WTC11 (cell line): ENCODE results near the gene WRAP73. TPM values are rescaled to one million over a fixed set of nuclear protein-coding genes. Genes with fewer than 3 reads are reported as not detected.

Experiments used
- ATAC-seq: fragments of 200-7000 bp; cut with Tn5 transposase; 2 replicates; pipeline ENCODE4 v1.10.0; 2021; ENCODE audit warnings: mild to moderate bottlenecking, moderate library complexity
- CTCF ChIA-PET: fragments of 300-600 bp; sonication (Branson Sonifier 250); formaldehyde crosslinking; loops from one replicate; lab custom pipeline; 2021; ENCODE audit warnings: antibody characterized with exemption; lab: Charles Lee
- POLR2A ChIA-PET: fragments of 350-600 bp; sonication (Branson Sonifier 250); formaldehyde crosslinking; loops from one replicate; lab custom pipeline; 2021; ENCODE audit warnings: antibody characterized with exemption; lab: Charles Lee
- DNase-seq: peaks from one replicate; pipeline ENCODE4 v3.0.0; 2021; ENCODE audit warnings: low spot score
- H3K27ac Mint-ChIP-seq: 2 replicates; pipeline ENCODE4 v1.8.0; 2021; ENCODE audit warnings: mixed read lengths
- H3K27me3 Mint-ChIP-seq: 2 replicates; pipeline ENCODE4 v1.8.0; 2021; ENCODE audit warnings: low read depth, mild to moderate bottlenecking, moderate library complexity, mixed read lengths
- H3K36me3 Mint-ChIP-seq: 2 replicates; pipeline ENCODE4 v1.8.0; 2021; ENCODE audit warnings: mixed read lengths
- H3K4me1 Mint-ChIP-seq: 2 replicates; pipeline ENCODE4 v1.8.0; 2022; ENCODE audit warnings: mixed read lengths
- H3K4me3 Mint-ChIP-seq: 2 replicates; pipeline ENCODE4 v1.8.0; 2021; ENCODE audit warnings: mild to moderate bottlenecking, moderate library complexity, mixed read lengths
- H3K9me3 Mint-ChIP-seq: 2 replicates; pipeline ENCODE4 v1.8.0; 2021; ENCODE audit warnings: mixed read lengths
- AFF4 ChIP-seq: sonication (generic); formaldehyde crosslinking; IDR thresholded peaks from 2 replicates; pipeline ENCODE4 v1.8.1; 2023; ENCODE audit warnings: mild to moderate bottlenecking, missing genetic modification reagents, borderline replicate concordance
- ERG ChIP-seq: fragments of 250-450 bp; sonication (Bioruptor Pico); IDR thresholded peaks from 2 replicates; pipeline ENCODE4 v1.8.0; 2021; ENCODE audit warnings: mild to moderate bottlenecking
- GRHL2 ChIP-seq: fragments of 250-450 bp; sonication (Bioruptor Pico); IDR thresholded peaks from 2 replicates; pipeline ENCODE4 v1.8.0; 2022; ENCODE audit warnings: mild to moderate bottlenecking, moderate library complexity; ENCODE audit not compliant: insufficient replicate concordance, severe bottlenecking
- HMGXB4 ChIP-seq: sonication (generic); formaldehyde crosslinking; IDR thresholded peaks from 2 replicates; pipeline ENCODE4 v1.8.1; 2023; ENCODE audit warnings: mild to moderate bottlenecking, moderate library complexity, missing genetic modification reagents
- JAZF1 ChIP-seq: fragments of 250-450 bp; sonication (Bioruptor Pico); IDR thresholded peaks from 2 replicates; pipeline ENCODE4 v1.9.0; 2021; ENCODE audit warnings: moderate library complexity, mild to moderate bottlenecking, inconsistent platforms
- MXD4 ChIP-seq: fragments of 250-450 bp; sonication (Bioruptor Pico); IDR thresholded peaks from 2 replicates; pipeline ENCODE4 v1.8.0; 2021; ENCODE audit warnings: mild to moderate bottlenecking, moderate library complexity, borderline replicate concordance
- MYBL2 ChIP-seq: sonication (generic); formaldehyde crosslinking; IDR thresholded peaks from 2 replicates; pipeline ENCODE4 v1.8.1; 2023; ENCODE audit warnings: mild to moderate bottlenecking, moderate library complexity, missing genetic modification reagents
- OVOL2 ChIP-seq: fragments of 250-450 bp; sonication (Bioruptor Pico); IDR thresholded peaks from 2 replicates; pipeline ENCODE4 v1.9.0; 2021; ENCODE audit warnings: mild to moderate bottlenecking, borderline replicate concordance
- SMAD3 ChIP-seq: sonication (generic); formaldehyde crosslinking; IDR thresholded peaks from 2 replicates; pipeline ENCODE4 v1.8.0; 2022; ENCODE audit warnings: missing genetic modification reagents, mild to moderate bottlenecking, borderline replicate concordance
- USF1 ChIP-seq: sonication (generic); formaldehyde crosslinking; IDR thresholded peaks from 2 replicates; pipeline ENCODE4 v1.8.0; 2022; ENCODE audit warnings: mild to moderate bottlenecking, missing genetic modification reagents
- ZBTB21 ChIP-seq: sonication (generic); formaldehyde crosslinking; IDR thresholded peaks from 2 replicates; pipeline ENCODE4 v1.8.1; 2023; ENCODE audit warnings: mild to moderate bottlenecking, missing genetic modification reagents, borderline replicate concordance
- ZNF121 ChIP-seq: sonication (generic); formaldehyde crosslinking; IDR thresholded peaks from 2 replicates; pipeline ENCODE4 v1.8.0; 2023; ENCODE audit warnings: missing genetic modification reagents
- ZNF219 ChIP-seq: sonication (generic); formaldehyde crosslinking; IDR thresholded peaks from 2 replicates; pipeline ENCODE4 v1.8.0; 2023; ENCODE audit warnings: missing genetic modification reagents, mild to moderate bottlenecking, borderline replicate concordance
- ZNF232 ChIP-seq: sonication (generic); formaldehyde crosslinking; IDR thresholded peaks from 2 replicates; pipeline ENCODE4 v1.8.0; 2022; ENCODE audit warnings: mild to moderate bottlenecking, missing genetic modification reagents
- ZNF423 ChIP-seq: fragments of 250-450 bp; sonication (Bioruptor Pico); IDR thresholded peaks from 2 replicates; pipeline ENCODE4 v2.1.2; 2022; ENCODE audit warnings: mild to moderate bottlenecking, moderate library complexity
- ZNF512 ChIP-seq: sonication (generic); formaldehyde crosslinking; IDR thresholded peaks from 2 replicates; pipeline ENCODE4 v1.8.1; 2022; ENCODE audit warnings: missing genetic modification reagents, borderline replicate concordance
- total RNA-seq: library from RNA; stranded (reverse); gene quantifications from 3 replicates; pipeline ENCODE4 v1.2.3, GENCODE V29; 2021
- TF ChIP-seq, protein P1 (sequence below): sonication (generic); formaldehyde crosslinking; IDR thresholded peaks from 2 replicates; pipeline ENCODE4 v1.8.1; 2022; ENCODE audit warnings: low read depth, missing genetic modification reagents, borderline replicate concordance

Gene WRAP73
- total RNA-seq, 1 experiment from 2014 or later: 39.2 TPM

DNA sequence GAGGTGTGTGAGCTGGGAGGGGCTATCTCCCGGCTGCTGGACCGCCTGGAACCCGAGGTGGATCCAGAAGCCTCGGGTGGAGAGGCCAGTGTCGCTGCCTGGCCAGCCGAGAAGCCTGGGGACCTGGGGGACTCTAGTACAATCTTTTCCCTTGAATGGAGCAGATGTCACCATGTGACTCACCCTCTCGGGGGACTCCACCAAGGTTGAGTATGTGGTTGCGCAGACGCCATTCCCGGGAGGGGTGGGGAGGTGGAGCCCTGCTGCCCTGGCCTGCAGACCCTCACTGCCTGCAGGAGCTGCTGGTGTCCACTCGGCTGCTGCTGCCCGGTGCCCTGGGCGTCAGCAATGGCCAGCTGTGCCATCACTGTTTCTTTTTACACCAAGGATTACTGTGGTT is 42.7 kb upstream of the WRAP73 start:
- CTCF ChIA-PET: no interaction called here
- H3K36me3 Mint-ChIP-seq: no peaks in the 10 kb centered on the region
- no peaks in the 10 kb centered on the region for H3K9me3 Mint-ChIP-seq
- no peak overlapping the region for H3K4me3 Mint-ChIP-seq
- no peak for TF ChIP-seq MXD4 (CRISPR knock-in tag)
- TF ChIP-seq HMGXB4: no peak
- TF ChIP-seq USF1 (CRISPR knock-in tag): no peak
- TF ChIP-seq ZNF512 (CRISPR knock-in tag): no peak
- TF ChIP-seq AFF4 (CRISPR knock-in tag): no peak
- 0 out of 2 replicates have a peak, but pooled peaks have one; percentile 9 for TF ChIP-seq ZNF121 (CRISPR knock-in tag)
- peaks cover 5% of the 10 kb centered on the region for H3K27me3 Mint-ChIP-seq
- ATAC-seq (no peak), DNase-seq (no peak)
- POLR2A ChIA-PET: interaction anchor here (0.6 kb wide), 1 partner anchor 12 kb away, joined by 3 read pairs; no protein-coding TSS in a partner anchor
- peaks cover 27% of the 10 kb centered on the region for H3K4me1 Mint-ChIP-seq
- no peak overlapping the region for H3K27ac Mint-ChIP-seq

DNA sequence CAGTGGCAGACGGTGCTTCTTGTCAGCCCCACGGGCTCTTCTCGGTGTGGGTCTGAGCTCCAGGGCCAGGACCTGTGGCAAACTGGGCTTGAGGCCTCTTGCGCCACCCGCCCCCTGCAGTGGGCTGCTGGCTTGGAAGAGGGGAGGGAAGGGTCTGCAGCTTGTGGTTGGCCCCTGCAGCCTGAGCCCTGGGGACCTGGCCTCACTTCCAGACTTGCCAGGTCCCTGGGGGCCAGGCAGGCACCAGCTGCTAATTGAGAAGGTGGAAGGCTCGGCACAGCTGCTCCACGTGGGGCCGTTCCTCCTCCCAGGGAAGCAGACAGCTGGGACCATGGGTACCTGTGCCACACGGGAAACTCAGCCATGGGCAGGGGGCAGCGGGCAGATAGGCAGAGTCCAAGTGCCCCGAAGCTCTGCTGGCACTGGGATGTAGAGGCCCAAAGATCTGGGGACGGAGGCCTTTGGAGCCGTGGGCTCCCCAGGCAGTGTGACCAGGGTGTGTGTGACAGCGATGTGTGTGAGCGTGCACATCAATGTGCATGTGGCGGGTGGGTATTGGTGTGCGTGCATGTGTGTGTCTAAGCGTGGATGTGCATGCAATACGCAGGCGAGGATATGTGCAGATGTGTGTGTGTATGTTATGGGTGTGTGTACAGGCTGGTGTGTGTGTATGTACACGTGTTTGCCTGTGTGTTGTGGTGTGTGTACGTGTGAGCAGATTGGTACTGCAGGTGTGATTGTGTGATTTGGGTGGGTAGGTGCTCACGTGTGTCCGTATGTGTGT is 41.7 kb upstream of the WRAP73 start:
- Mint-ChIP-seq H3K4me3 (no peak overlapping the region), H3K27ac (no peak overlapping the region), H3K36me3 (no peaks in the 10 kb centered on the region), H3K4me1 (peaks cover 28% of the 10 kb centered on the region), H3K9me3 (no peaks in the 10 kb centered on the region), H3K27me3 (peaks cover 5% of the 10 kb centered on the region)
- ChIA-PET POLR2A (interaction anchor here (0.6 kb wide), 1 partner anchor 13 kb away, joined by 3 read pairs; no protein-coding TSS in a partner anchor), CTCF (interaction anchor here (0.8 to 1.3 kb wide), 2 partner anchors 33 to 201 kb away, joined by 3 to 6 read pairs; no protein-coding TSS in a partner anchor)
- no peak for ATAC-seq
- no peak for TF ChIP-seq MYBL2 (CRISPR knock-in tag)
- no peak for TF ChIP-seq ZNF232 (CRISPR knock-in tag)
- TF ChIP-seq, protein P1, sequence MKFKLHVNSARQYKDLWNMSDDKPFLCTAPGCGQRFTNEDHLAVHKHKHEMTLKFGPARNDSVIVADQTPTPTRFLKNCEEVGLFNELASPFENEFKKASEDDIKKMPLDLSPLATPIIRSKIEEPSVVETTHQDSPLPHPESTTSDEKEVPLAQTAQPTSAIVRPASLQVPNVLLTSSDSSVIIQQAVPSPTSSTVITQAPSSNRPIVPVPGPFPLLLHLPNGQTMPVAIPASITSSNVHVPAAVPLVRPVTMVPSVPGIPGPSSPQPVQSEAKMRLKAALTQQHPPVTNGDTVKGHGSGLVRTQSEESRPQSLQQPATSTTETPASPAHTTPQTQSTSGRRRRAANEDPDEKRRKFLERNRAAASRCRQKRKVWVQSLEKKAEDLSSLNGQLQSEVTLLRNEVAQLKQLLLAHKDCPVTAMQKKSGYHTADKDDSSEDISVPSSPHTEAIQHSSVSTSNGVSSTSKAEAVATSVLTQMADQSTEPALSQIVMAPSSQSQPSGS (CRISPR knock-in tag): no peak
- no peak for TF ChIP-seq GRHL2 (CRISPR knock-in tag)
- no peak for TF ChIP-seq ZBTB21 (CRISPR knock-in tag)
- TF ChIP-seq SMAD3 (CRISPR knock-in tag): no peak
- TF ChIP-seq JAZF1 (CRISPR knock-in tag): no peak
- no peak for TF ChIP-seq OVOL2 (CRISPR knock-in tag)
- TF ChIP-seq ERG (CRISPR knock-in tag): no peak
- TF ChIP-seq ZNF423 (CRISPR knock-in tag): no peak
- no peak for TF ChIP-seq MXD4 (CRISPR knock-in tag)
- no peak for TF ChIP-seq ZNF219 (CRISPR knock-in tag)
- no peak for DNase-seq
